HEK293T (cell line): ENCODE results near the gene L3MBTL3.

Source experiments
- ELF4 ChIP-seq: fragments of 450-650 bp; IDR thresholded peaks from 2 replicates; pipeline ENCODE4 v1.6.1; 2017; ENCODE audit warnings: antibody characterized with exemption
- FOXK2 ChIP-seq: fragments of 450-650 bp; IDR thresholded peaks from 2 replicates; pipeline ENCODE4 v1.6.1; 2016; ENCODE audit warnings: mild to moderate bottlenecking
- FOXM1 ChIP-seq: fragments of 450-650 bp; IDR thresholded peaks from 2 replicates; pipeline ENCODE4 v1.6.1; 2017; ENCODE audit warnings: mild to moderate bottlenecking, borderline replicate concordance
- LEF1 ChIP-seq: fragments of 450-650 bp; IDR thresholded peaks from 2 replicates; pipeline ENCODE4 v1.6.1; 2017; ENCODE audit warnings: mild to moderate bottlenecking, borderline replicate concordance
- TARDBP ChIP-seq: fragments of 450-650 bp; IDR thresholded peaks from 2 replicates; pipeline ENCODE4 v1.6.1; 2016

GRCh38 chr6:130043344-130043743, 25.0 kb downstream of the L3MBTL3 start:
- TF ChIP-seq FOXK2 (no peak), ELF4 (no peak), FOXM1 (no peak), LEF1 (no peak), TARDBP (no peak)
